ENCODE results near the gene ABI3BP. TPM values are rescaled to one million over a fixed set of nuclear protein-coding genes. Genes with fewer than 3 reads are reported as not detected.
A peak's percentile ranks its signal among the peaks of the same experiment; 100 is the strongest.

Gene ABI3BP
- total RNA-seq, 1 experiment from 2014 or later, result 0.28 TPM

DNA sequence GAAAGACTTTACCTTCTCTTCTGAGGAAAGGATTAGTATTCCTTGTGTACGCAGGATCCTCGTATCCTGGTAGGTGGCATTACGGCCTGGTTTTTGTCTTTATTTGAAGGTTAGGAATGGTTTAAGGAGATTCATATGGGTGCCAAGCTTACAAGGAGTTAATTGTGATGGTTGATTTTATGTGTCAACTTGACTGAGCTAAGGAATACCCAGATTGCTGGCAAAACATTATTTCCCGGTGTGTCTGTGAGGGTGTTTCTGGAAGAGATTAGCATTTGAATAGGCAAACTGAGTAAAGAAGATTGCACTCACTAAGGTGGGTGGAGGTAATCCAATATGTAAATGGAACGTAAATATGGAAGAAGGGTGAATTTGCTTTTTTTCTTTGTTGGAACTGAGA lies 44.4 kb upstream of the ABI3BP start:
- Mint-ChIP-seq H3K4me1 (peaks cover 14 to 29% of the 10 kb centered on the region in 2 experiments; a peak in 3 of 4 replicates), H3K4me3 (no peak overlapping the region; a peak in 1 of 5 replicates), H3K36me3 (ENCODE audit: insufficient read depth in 1 of 3, low read depth in 3 of 3) (0 out of 7 replicates have a peak, but pooled peaks cover 0 to 1% (median 0%) of the 10 kb centered on the region in 3 experiments), H3K9me3 (peaks cover 0 to 2% of the 10 kb centered on the region in 2 experiments; a peak in 2 of 5 replicates), H3K27me3 (ENCODE audit: low read depth) (no peaks in the 10 kb centered on the region), H3K27ac (peak overlapping the region in 1 of 3 experiments; percentile 32; a peak in 2 of 7 replicates)
- Histone ChIP-seq H2BK5ac (ENCODE audit: insufficient read length, low read length) (no peak overlapping the region), H3K4me1 (ENCODE audit: insufficient read depth, low read length) (peaks cover 5% of the 10 kb centered on the region; the same call in 1 of the 2 replicates), H3K4ac (ENCODE audit: low read depth, low read length) (no peak overlapping the region), H4K91ac (ENCODE audit: insufficient read length, low read depth, low read length) (no peak overlapping the region), H4K20me1 (ENCODE audit: control insufficient read depth, insufficient read depth, insufficient read length) (no peaks in the 10 kb centered on the region), H3K9me3 (ENCODE audit: control insufficient read depth, low read depth, low read length) (no peaks in the 10 kb centered on the region), H3K79me2 (ENCODE audit: insufficient read depth, low read length) (no peaks in the 10 kb centered on the region), H3K23me2 (ENCODE audit: insufficient read length, low read depth, low read length, poor library complexity, severe bottlenecking) (no peaks in the 10 kb centered on the region), H2BK12ac (ENCODE audit: insufficient read length, low read depth, low read length) (no peak overlapping the region), H2BK120ac (ENCODE audit: low read depth, low read length, poor library complexity, severe bottlenecking) (no peak overlapping the region), H3K56ac (ENCODE audit: insufficient read length, low read depth, low read length) (no peak overlapping the region), H2AK5ac (ENCODE audit: insufficient read length, low read length) (no peak overlapping the region), H3K14ac (ENCODE audit: insufficient read depth, low read length) (no peak overlapping the region), H3K27me3 (ENCODE audit: insufficient read depth, low read length) (no peaks in the 10 kb centered on the region), H3T11ph (ENCODE audit: low read length) (no peak overlapping the region), H3K4me2 (ENCODE audit: insufficient read depth, insufficient read length, low read length) (no peak overlapping the region), H4K8ac (replicated peaks; ENCODE audit: insufficient read length, low read depth, low read length) (no peak overlapping the region), H2BK20ac (ENCODE audit: low read depth, low read length, poor library complexity, severe bottlenecking) (no peak overlapping the region), H3K23ac (ENCODE audit: insufficient read length, low read depth, low read length) (no peak overlapping the region), H3K9ac (ENCODE audit: extremely low read depth, insufficient read length, low read length) (no peak overlapping the region), H3K27ac (ENCODE audit: insufficient read length, low read depth, low read length) (no peak overlapping the region), H2BK15ac (ENCODE audit: low read depth, low read length) (no peak overlapping the region), H2AFZ (ENCODE audit: low read length) (no peak overlapping the region), H3K79me1 (ENCODE audit: insufficient read depth, low read depth, low read length, poor library complexity, severe bottlenecking) (no peaks in the 10 kb centered on the region), H4K5ac (ENCODE audit: insufficient read length, low read depth, low read length) (no peak overlapping the region), H3K18ac (ENCODE audit: insufficient read length, low read depth, low read length) (no peak overlapping the region)
- no CpG with 5 or more reads among the region's 5 CpGs for WGBS (ENCODE audit: extremely low coverage, insufficient read length, low lambda C conversion rate)
- DNase-seq, result no peak
- TF ChIP-seq, protein P1, sequence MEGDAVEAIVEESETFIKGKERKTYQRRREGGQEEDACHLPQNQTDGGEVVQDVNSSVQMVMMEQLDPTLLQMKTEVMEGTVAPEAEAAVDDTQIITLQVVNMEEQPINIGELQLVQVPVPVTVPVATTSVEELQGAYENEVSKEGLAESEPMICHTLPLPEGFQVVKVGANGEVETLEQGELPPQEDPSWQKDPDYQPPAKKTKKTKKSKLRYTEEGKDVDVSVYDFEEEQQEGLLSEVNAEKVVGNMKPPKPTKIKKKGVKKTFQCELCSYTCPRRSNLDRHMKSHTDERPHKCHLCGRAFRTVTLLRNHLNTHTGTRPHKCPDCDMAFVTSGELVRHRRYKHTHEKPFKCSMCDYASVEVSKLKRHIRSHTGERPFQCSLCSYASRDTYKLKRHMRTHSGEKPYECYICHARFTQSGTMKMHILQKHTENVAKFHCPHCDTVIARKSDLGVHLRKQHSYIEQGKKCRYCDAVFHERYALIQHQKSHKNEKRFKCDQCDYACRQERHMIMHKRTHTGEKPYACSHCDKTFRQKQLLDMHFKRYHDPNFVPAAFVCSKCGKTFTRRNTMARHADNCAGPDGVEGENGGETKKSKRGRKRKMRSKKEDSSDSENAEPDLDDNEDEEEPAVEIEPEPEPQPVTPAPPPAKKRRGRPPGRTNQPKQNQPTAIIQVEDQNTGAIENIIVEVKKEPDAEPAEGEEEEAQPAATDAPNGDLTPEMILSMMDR (conservative IDR thresholded peaks at IDR 0.05), result no peak

Measured in H9 (cell line).